ENCODE measurements around the gene TMEM150C. TPM values are rescaled to one million over a fixed set of nuclear protein-coding genes. Genes with fewer than 3 reads are reported as not detected.
"Not testable (repeated sequence)": the region's sequence is repeated elsewhere in the genome, so short reads cannot be mapped to it uniquely, and the experiment has no call there.

The TMEM150C gene
- polyA plus RNA-seq, 2 of the 4 experiments (the other 2 are of a cell fraction) = 1.5 to 2.1 TPM

GRCh38 chr4:82553020-82553419 lies 8.8 kb downstream of the TMEM150C start:
- FAIRE-seq (no peak), ATAC-seq (no peak), DNase-seq (ENCODE audit: low read depth in 1 of 2, low spot score in 1 of 2) (no peak)
- ChIA-PET POLR2A (no interaction called here), CTCF (no interaction called here)
- Histone ChIP-seq H3K27ac (no peak overlapping the region), H3K9me3 (no peaks in the 10 kb centered on the region), H3K4me3 (no peak overlapping the region), H3K4me2 (no peak overlapping the region), H3K4me1 (no peaks in the 10 kb centered on the region)
- WGBS (ENCODE audit: missing lambda C conversion rate) = 62% methylated on average over 3 of the region's 3 CpGs
- TF ChIP-seq MYC (IDR thresholded peaks at IDR 0.05; ENCODE audit: borderline replicate concordance, low read length) = no peak
- TF ChIP-seq RAD21 (conservative IDR thresholded peaks at IDR 0.05 in 1 of 2, IDR thresholded peaks at IDR 0.05 in 1 of 2) = no peak
- no peak for TF ChIP-seq TFCP2L1 (CRISPR knock-in tag; IDR thresholded peaks at IDR 0.05)

GRCh38 chr4:82551734-82552133 lies 10.1 kb downstream of the TMEM150C start:
- ATAC-seq (no peak), FAIRE-seq (no peak), DNase-seq (ENCODE audit: low read depth in 1 of 2, low spot score in 1 of 2) (no peak)
- Histone ChIP-seq H3K4me1 (no peaks in the 10 kb centered on the region), H3K9me3 (no peaks in the 10 kb centered on the region), H3K4me3 (no peak overlapping the region), H3K27ac (no peak overlapping the region), H3K4me2 (no peak overlapping the region)
- ChIA-PET POLR2A (no interaction called here), CTCF (interaction anchor here (0.6 kb wide), 1 partner anchor 83 kb away, joined by 3 read pairs; no protein-coding TSS in a partner anchor)
- 39% methylated on average over 2 of the region's 2 CpGs for WGBS (ENCODE audit: missing lambda C conversion rate)
- TF ChIP-seq NPAS2 (CRISPR knock-in tag; IDR thresholded peaks at IDR 0.05; ENCODE audit: borderline replicate concordance) (no peak), TFCP2L1 (CRISPR knock-in tag; IDR thresholded peaks at IDR 0.05) (no peak), BHLHE40 (IDR thresholded peaks at IDR 0.05; ENCODE audit: low read depth, low read length) (no peak), HEYL (CRISPR knock-in tag; IDR thresholded peaks at IDR 0.05) (no peak), ATOH8 (CRISPR knock-in tag; IDR thresholded peaks at IDR 0.05; ENCODE audit: low read depth) (no peak), REST (IDR thresholded peaks at IDR 0.05) (no peak), PHF8 (IDR thresholded peaks at IDR 0.05; ENCODE audit: borderline replicate concordance, low read depth) (no peak), MYC (IDR thresholded peaks at IDR 0.05; ENCODE audit: borderline replicate concordance, low read length) (no peak), RAD21 (conservative IDR thresholded peaks at IDR 0.05 in 1 of 2, IDR thresholded peaks at IDR 0.05 in 1 of 2) (no peak), CBX8 (IDR thresholded peaks at IDR 0.05) (no peak), ESRRA (IDR thresholded peaks at IDR 0.05; ENCODE audit: borderline replicate concordance, low read length) (no peak), MAX (IDR thresholded peaks at IDR 0.05) (no peak), HOXA7 (CRISPR knock-in tag; IDR thresholded peaks at IDR 0.05) (no peak), RARB (CRISPR knock-in tag; IDR thresholded peaks at IDR 0.05) (no peak), MAZ (IDR thresholded peaks at IDR 0.05; ENCODE audit: borderline replicate concordance, low read depth, low read length) (no peak), CTCF (IDR thresholded peaks at IDR 0.05) (no peak)

GRCh38 chr4:82547850-82548249 lies 13.9 kb downstream of the TMEM150C start:
- H3K27ac ChIP-seq; H3K4me1 ChIP-seq; FAIRE-seq; POLR2A ChIA-PET; ATAC-seq; H3K4me3 ChIP-seq; CTCF ChIA-PET; DNase-seq (ENCODE audit: low read depth in 1 of 2, low spot score in 1 of 2); H3K9me3 ChIP-seq; H3K4me2 ChIP-seq: not testable (repeated sequence)
- WGBS (ENCODE audit: missing lambda C conversion rate) = 45% methylated on average over 3 of the region's 3 CpGs

All from A549 (cell line).